Caco-2 (cell line): ENCODE data around the gene ECE1. TPM values are rescaled to one million over a fixed set of nuclear protein-coding genes. Genes with fewer than 3 reads are reported as not detected.
"Not testable (repeated sequence)": the region's sequence is repeated elsewhere in the genome, so short reads cannot be mapped to it uniquely, and the experiment has no call there.

Experiments used
- BruUV-seq: library from RNA; stranded (reverse); fragments of 400-500 nt; replicated peaks from 2 replicates; lab custom pipeline; 2021; lab: Mats Ljungman, UMichigan
- CTCF ChIA-PET: fragments of 300-600 bp; sonication (Branson Sonifier 250); formaldehyde crosslinking; loops from one replicate; lab custom pipeline; 2022; ENCODE audit warnings: antibody characterized with exemption; lab: Charles Lee
- POLR2A ChIA-PET: fragments of 300-600 bp; sonication (Branson Sonifier 250); formaldehyde crosslinking; loops from one replicate; lab custom pipeline; 2022; ENCODE audit warnings: antibody characterized with exemption; lab: Charles Lee
- DNase-seq, 2 experiments: peaks; one replicate each; pipeline versions ENCODE4 v3.0.0 to v3.0.0-alpha.2; 2020 to 2022
- H3K27me3 ChIP-seq: replicated peaks from 2 replicates; pipeline ENCODE4 v1.6.0; 2011; ENCODE audit warnings: low read length; ENCODE audit not compliant: control insufficient read depth, insufficient read depth
- H3K36me3 ChIP-seq: 2 replicates; pipeline ENCODE4 v1.5.1; 2011; ENCODE audit warnings: low read length; ENCODE audit not compliant: control insufficient read depth, insufficient read depth
- H3K4me1 ChIP-seq: fragments of 250-450 bp; sonication (Bioruptor Pico); 2 replicates; pipeline ENCODE4 v1.5.1; 2020; ENCODE audit warnings: mild to moderate bottlenecking
- H3K4me3 ChIP-seq: 2 replicates; pipeline ENCODE4 v1.5.1; 2011; ENCODE audit warnings: low read depth, mild to moderate bottlenecking, control low read depth, low read length
- H3K9me3 ChIP-seq: fragments of 250-450 bp; sonication (Bioruptor Pico); 2 replicates; pipeline ENCODE4 v1.5.1; 2020; ENCODE audit warnings: mild to moderate bottlenecking, moderate library complexity
- H3K27ac Mint-ChIP-seq: one replicate; pipeline ENCODE4 v1.8.0; 2022; ENCODE audit warnings: mixed read lengths; ENCODE audit not compliant: unreplicated experiment
- H3K27me3 Mint-ChIP-seq: one replicate; pipeline ENCODE4 v1.8.0; 2022; ENCODE audit warnings: mixed read lengths; ENCODE audit not compliant: insufficient read depth, unreplicated experiment
- H3K36me3 Mint-ChIP-seq: one replicate; pipeline ENCODE4 v1.8.0; 2022; ENCODE audit warnings: mild to moderate bottlenecking, mixed read lengths; ENCODE audit not compliant: insufficient read depth, unreplicated experiment
- H3K4me1 Mint-ChIP-seq: one replicate; pipeline ENCODE4 v1.8.0; 2022; ENCODE audit warnings: low read depth, mixed read lengths; ENCODE audit not compliant: unreplicated experiment
- H3K4me3 Mint-ChIP-seq: one replicate; pipeline ENCODE4 v1.8.0; 2022; ENCODE audit warnings: mild to moderate bottlenecking, moderate library complexity, mixed read lengths; ENCODE audit not compliant: unreplicated experiment
- H3K9me3 Mint-ChIP-seq: one replicate; pipeline ENCODE4 v1.8.0; 2022; ENCODE audit warnings: mixed read lengths; ENCODE audit not compliant: unreplicated experiment
- intact Hi-C: fragments of 100-400 bp; cut with micrococcal nuclease; formaldehyde crosslinking; loops from one replicate; pipeline ENCODE4 v1.10.0; 2022; ENCODE audit not compliant: unreplicated experiment
- total RNA-seq: library from RNA; stranded (reverse); gene quantifications from 2 replicates; pipeline ENCODE4 v1.2.3, GENCODE V29; 2022
- TF ChIP-seq, protein P1 (sequence below), 2 experiments: fragments of 200-600 bp in 1 of 2; IDR thresholded peaks; 1 replicate in 1 of 2; 2 replicates in 1 of 2; pipeline versions ENCODE4 v1.5.1 to v1.8.0; 2011 to 2022; ENCODE audit warnings: antibody characterized with exemption in 1 of 2, control low read depth in 1 of 2, inconsistent platforms in 1 of 2, low read depth in 1 of 2, low read length in 1 of 2, mild to moderate bottlenecking in 1 of 2, moderate library complexity in 1 of 2; ENCODE audit not compliant: insufficient read depth in 1 of 2, severe bottlenecking in 1 of 2, unreplicated experiment in 1 of 2

Gene ECE1
- total RNA-seq, 1 experiment from 2014 or later = 50.2 TPM

DNA sequence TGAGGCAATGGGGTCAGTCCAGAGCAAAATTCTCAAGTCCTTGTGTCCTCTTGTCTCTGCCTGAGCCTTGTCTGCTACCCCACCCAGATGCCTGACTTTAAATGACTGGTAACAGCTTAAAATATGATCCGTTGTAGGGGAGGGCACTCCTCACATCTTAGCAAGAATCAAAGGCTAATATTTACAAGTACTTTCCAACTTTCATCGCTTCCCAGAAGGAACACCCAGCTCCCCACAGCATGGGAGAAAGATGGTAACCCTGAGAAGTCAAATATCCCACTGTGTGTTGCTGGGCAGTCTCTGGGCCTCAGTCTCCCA is 5.2 kb downstream of the ECE1 start:
- H3K9me3 Mint-ChIP-seq = no peaks in the 10 kb centered on the region
- no peaks in the 10 kb centered on the region for H3K27me3 ChIP-seq
- CTCF ChIA-PET = interaction anchor here (0.6 kb wide), 2 partner anchors 15 to 30 kb away, joined by 3 to 4 read pairs; no protein-coding TSS in a partner anchor
- H3K4me3 Mint-ChIP-seq = no peak overlapping the region
- no peak for DNase-seq
- H3K4me3 ChIP-seq = no peak overlapping the region
- POLR2A ChIA-PET = no interaction called here
- peaks cover 9% of the 10 kb centered on the region; the same call in 1 of the 2 replicates for H3K4me1 ChIP-seq
- intact Hi-C loops = no loop called here
- peak overlapping the region; percentile 31 for H3K27ac Mint-ChIP-seq
- BruUV-seq = no TSS peak
- no peaks in the 10 kb centered on the region; the same call in 1 of the 2 replicates for H3K36me3 ChIP-seq
- H3K36me3 Mint-ChIP-seq = peaks cover 10% of the 10 kb centered on the region
- peaks cover 8% of the 10 kb centered on the region for H3K4me1 Mint-ChIP-seq
- no peaks in the 10 kb centered on the region for H3K9me3 ChIP-seq
- H3K27me3 Mint-ChIP-seq = no peaks in the 10 kb centered on the region
- TF ChIP-seq, protein P1, sequence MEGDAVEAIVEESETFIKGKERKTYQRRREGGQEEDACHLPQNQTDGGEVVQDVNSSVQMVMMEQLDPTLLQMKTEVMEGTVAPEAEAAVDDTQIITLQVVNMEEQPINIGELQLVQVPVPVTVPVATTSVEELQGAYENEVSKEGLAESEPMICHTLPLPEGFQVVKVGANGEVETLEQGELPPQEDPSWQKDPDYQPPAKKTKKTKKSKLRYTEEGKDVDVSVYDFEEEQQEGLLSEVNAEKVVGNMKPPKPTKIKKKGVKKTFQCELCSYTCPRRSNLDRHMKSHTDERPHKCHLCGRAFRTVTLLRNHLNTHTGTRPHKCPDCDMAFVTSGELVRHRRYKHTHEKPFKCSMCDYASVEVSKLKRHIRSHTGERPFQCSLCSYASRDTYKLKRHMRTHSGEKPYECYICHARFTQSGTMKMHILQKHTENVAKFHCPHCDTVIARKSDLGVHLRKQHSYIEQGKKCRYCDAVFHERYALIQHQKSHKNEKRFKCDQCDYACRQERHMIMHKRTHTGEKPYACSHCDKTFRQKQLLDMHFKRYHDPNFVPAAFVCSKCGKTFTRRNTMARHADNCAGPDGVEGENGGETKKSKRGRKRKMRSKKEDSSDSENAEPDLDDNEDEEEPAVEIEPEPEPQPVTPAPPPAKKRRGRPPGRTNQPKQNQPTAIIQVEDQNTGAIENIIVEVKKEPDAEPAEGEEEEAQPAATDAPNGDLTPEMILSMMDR (IDR thresholded peaks at IDR 0.05; ENCODE audit: insufficient read depth in 1 of 2, low read depth in 1 of 2, low read length in 1 of 2, severe bottlenecking in 1 of 2, unreplicated experiment in 1 of 2) = no peak

DNA sequence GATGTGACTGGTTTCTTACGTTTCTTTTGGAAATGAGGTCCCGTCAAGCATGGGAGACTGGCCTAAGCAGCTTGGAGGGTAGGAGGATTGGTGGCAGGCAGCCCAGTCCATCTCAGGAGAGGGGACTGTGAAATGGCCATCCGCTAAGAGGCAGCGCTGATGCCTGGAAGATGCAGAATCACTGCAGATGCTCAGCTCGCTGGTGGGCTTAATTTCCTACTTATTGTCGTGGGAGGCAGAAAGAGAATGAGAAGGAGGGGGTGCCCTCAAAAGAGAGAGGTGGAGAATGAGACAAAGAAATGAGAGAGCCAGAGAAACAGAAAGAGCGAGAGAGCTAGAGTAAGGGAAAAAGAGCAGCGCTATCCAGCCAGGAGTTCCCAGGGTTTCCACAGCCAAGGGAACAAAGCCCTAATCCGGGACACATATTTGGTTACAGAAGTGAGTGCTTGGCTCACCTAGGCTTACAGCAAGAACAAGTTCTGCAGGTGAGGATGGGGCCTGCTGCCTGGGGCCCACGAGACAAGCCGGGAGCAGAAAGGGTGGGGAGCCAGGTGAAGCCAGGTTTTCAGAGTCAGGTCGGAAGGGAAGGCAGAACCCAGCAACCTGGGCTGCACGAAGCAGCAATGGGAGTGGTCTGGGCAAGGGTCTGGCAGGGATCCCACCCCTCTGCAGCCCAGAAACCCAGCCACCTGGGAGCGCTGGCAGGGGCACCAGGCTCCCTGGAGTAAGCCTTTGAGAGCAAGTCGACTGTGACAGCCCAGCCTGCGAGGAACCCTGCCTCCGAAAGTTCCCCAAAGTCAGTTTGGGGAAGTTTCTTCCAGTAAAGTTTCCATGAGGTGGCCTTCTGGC is 5.8 kb downstream of the ECE1 start:
- POLR2A ChIA-PET = no interaction called here
- H3K36me3 Mint-ChIP-seq = peaks cover 9% of the 10 kb centered on the region
- H3K9me3 Mint-ChIP-seq = no peaks in the 10 kb centered on the region
- no peak overlapping the region for H3K4me3 Mint-ChIP-seq
- H3K4me1 Mint-ChIP-seq = peaks cover 8% of the 10 kb centered on the region
- Histone ChIP-seq H3K27me3 (no peaks in the 10 kb centered on the region), H3K9me3 (no peaks in the 10 kb centered on the region), H3K36me3 (no peaks in the 10 kb centered on the region; the same call in 1 of the 2 replicates), H3K4me1 (peaks cover 9% of the 10 kb centered on the region; the same call in 1 of the 2 replicates), H3K4me3 (no peak overlapping the region)
- BruUV-seq = no TSS peak
- intact Hi-C loops = no loop called here
- TF ChIP-seq, protein P1 (IDR thresholded peaks at IDR 0.05; ENCODE audit: insufficient read depth in 1 of 2, low read depth in 1 of 2, low read length in 1 of 2, severe bottlenecking in 1 of 2, unreplicated experiment in 1 of 2) = no peak
- DNase-seq = no peak
- no peaks in the 10 kb centered on the region for H3K27me3 Mint-ChIP-seq
- CTCF ChIA-PET = interaction anchor here (0.6 kb wide), 1 partner anchor 14 kb away, joined by 3 read pairs; no protein-coding TSS in a partner anchor
- peak overlapping the region; percentile 31 for H3K27ac Mint-ChIP-seq

DNA sequence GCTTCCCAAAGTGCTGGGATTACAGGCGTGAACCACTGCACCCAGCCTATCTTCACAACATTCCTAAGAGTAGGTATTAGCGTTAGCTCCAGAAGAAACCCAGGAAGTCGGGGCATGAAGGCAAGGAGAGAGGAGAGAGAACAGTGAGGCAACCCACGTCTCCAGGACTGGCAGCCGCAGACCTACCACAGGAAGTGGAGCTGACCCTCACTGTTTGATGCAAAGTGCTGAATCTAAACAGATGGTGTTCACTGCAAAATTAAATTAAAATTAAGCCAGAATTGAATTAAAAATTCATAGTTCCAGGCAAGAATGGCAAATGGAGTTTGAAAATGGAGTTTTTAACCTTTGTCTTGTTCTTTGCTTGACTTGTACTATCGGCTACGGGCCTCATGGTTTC is 6.7 kb downstream of the ECE1 start:
- Histone ChIP-seq H3K4me3 (no peak overlapping the region), H3K4me1 (peaks cover 9% of the 10 kb centered on the region; the same call in 1 of the 2 replicates), H3K9me3 (no peaks in the 10 kb centered on the region), H3K36me3 (no peaks in the 10 kb centered on the region; the same call in 1 of the 2 replicates), H3K27me3 (no peaks in the 10 kb centered on the region)
- ChIA-PET CTCF (no interaction called here), POLR2A (no interaction called here)
- intact Hi-C loops = no loop called here
- Mint-ChIP-seq H3K27ac (no peak overlapping the region), H3K9me3 (no peaks in the 10 kb centered on the region), H3K4me1 (peaks cover 8% of the 10 kb centered on the region), H3K36me3 (peaks cover 4% of the 10 kb centered on the region), H3K4me3 (no peak overlapping the region), H3K27me3 (no peaks in the 10 kb centered on the region)
- no peak for DNase-seq
- BruUV-seq = no TSS peak
- TF ChIP-seq, protein P1 (IDR thresholded peaks at IDR 0.05; ENCODE audit: insufficient read depth in 1 of 2, low read depth in 1 of 2, low read length in 1 of 2, severe bottlenecking in 1 of 2, unreplicated experiment in 1 of 2) = no peak

DNA sequence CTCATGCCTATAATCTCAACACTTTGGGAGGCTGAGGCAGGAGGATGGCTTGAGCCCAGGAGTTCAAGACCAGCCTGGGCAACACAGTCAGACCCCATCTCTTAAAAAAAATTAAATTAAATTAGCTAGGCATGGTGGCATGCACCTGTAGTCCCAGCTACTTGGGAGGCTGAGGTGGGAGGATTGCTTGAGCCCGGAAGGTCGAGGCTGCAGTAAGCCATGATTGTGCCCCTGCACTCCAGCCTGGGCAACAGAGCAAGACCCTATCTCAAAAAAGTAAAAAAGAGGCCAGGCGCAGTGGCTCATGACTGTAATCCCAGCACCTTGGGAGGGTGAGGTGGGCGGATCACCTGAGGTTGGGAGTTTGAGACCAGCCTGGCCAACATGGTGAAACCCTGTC is 8.2 kb downstream of the ECE1 start:
- DNase-seq, H3K9me3 ChIP-seq, H3K9me3 Mint-ChIP-seq, H3K4me3 ChIP-seq, H3K4me1 ChIP-seq, H3K27ac Mint-ChIP-seq, H3K27me3 Mint-ChIP-seq, H3K36me3 ChIP-seq, POLR2A ChIA-PET, H3K36me3 Mint-ChIP-seq, H3K4me1 Mint-ChIP-seq, intact Hi-C loops, H3K27me3 ChIP-seq, H3K4me3 Mint-ChIP-seq, BruUV-seq, CTCF ChIA-PET: not testable (repeated sequence)
